HG02588 (cell line): ENCODE data around the gene KCNAB1.
A peak's percentile ranks its signal among the peaks of the same experiment; 100 is the strongest.

Source experiments
- ATAC-seq: cut with Tn5 transposase; IDR thresholded peaks from one replicate; pipeline ENCODE4 v1.9.1; 2021; ENCODE audit warnings: mild to moderate bottlenecking, moderate library complexity; ENCODE audit not compliant: unreplicated experiment

Gene KCNAB1

GRCh38 chr3:156434921-156435320, 314.5 kb downstream of the KCNAB1 start:
- ATAC-seq = no peak

- no peak for ATAC-seq
Observed at GRCh38 chr3:156443079-156443478, 322.7 kb downstream of the KCNAB1 start.

GRCh38 chr3:156445117-156446090, 325.0 kb downstream of the KCNAB1 start:
- no peak for ATAC-seq

- peak; percentile 59 for ATAC-seq
Observed at GRCh38 chr3:156448300-156448699, 327.9 kb downstream of the KCNAB1 start.

- ATAC-seq = no peak
Observed at GRCh38 chr3:156449710-156450574, 329.6 kb downstream of the KCNAB1 start.

- no peak for ATAC-seq
Observed at GRCh38 chr3:156455839-156456238, 335.5 kb downstream of the KCNAB1 start.

GRCh38 chr3:156456771-156457224, 336.4 kb downstream of the KCNAB1 start:
- ATAC-seq = no peak

GRCh38 chr3:156459434-156459833, 339.1 kb downstream of the KCNAB1 start:
- no peak for ATAC-seq

- ATAC-seq = peak; percentile 63
Observed at GRCh38 chr3:156460206-156460611, 339.8 kb downstream of the KCNAB1 start.

- no peak for ATAC-seq
Observed at GRCh38 chr3:156461889-156462288, 341.5 kb downstream of the KCNAB1 start.

GRCh38 chr3:156463123-156463522, 342.7 kb downstream of the KCNAB1 start:
- ATAC-seq = no peak

GRCh38 chr3:156465194-156465593, 344.8 kb downstream of the KCNAB1 start:
- ATAC-seq = no peak

- ATAC-seq = no peak
Observed at GRCh38 chr3:156469456-156469855, 349.1 kb downstream of the KCNAB1 start.

- ATAC-seq = no peak
Observed at GRCh38 chr3:156471431-156471830, 351.1 kb downstream of the KCNAB1 start.

GRCh38 chr3:156472150-156472549, 351.8 kb downstream of the KCNAB1 start:
- no peak for ATAC-seq

GRCh38 chr3:156472684-156473083, 352.3 kb downstream of the KCNAB1 start:
- no peak for ATAC-seq

- ATAC-seq = no peak
Observed at GRCh38 chr3:156473341-156473740, 353.0 kb downstream of the KCNAB1 start.

GRCh38 chr3:156474560-156475389, 354.4 kb downstream of the KCNAB1 start:
- ATAC-seq = no peak

- ATAC-seq = no peak
Observed at GRCh38 chr3:156477323-156477722, 356.9 kb downstream of the KCNAB1 start.

GRCh38 chr3:156478891-156479290, 358.5 kb downstream of the KCNAB1 start:
- ATAC-seq = no peak

GRCh38 chr3:156479604-156480003, 359.2 kb downstream of the KCNAB1 start:
- ATAC-seq = no peak
